Smooth muscle cell of the brain vasculature (primary cell): ENCODE results near the gene IFNA7.
A peak's percentile ranks its signal among the peaks of the same experiment; 100 is the strongest.
"Not testable (repeated sequence)": the region's sequence is repeated elsewhere in the genome, so short reads cannot be mapped to it uniquely, and the experiment has no call there.

ENCODE experiments used
- DNase-seq: peaks from one replicate; pipeline ENCODE4 v3.0.0-alpha.2; 2012; ENCODE audit warnings: low read depth, low spot score

The IFNA7 gene

GRCh38 chr9:21182810-21183736 lies 18.9 kb downstream of the IFNA7 start:
- not testable (repeated sequence) for DNase-seq

DNA sequence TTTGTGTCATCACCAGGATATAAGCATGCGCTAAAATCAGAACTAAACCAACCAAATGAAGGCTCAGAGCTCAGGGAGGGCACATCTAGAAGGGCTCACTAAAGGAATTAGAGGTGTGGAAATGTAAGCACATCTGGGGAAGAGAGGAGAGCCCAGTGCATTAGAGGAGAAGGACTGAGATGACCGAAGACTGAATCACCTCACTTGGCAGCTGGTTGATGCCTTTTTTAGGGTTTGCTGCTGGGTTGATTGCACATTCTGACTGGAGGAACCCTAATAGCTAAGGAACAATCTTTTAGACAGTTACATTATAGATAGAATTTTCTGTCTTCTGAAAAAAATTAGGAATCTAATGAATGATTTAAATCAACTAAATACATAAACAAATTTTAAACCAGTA lies 27.3 kb downstream of the IFNA7 start:
- DNase-seq: no peak

GRCh38 chr9:21172156-21172555 lies 29.8 kb downstream of the IFNA7 start:
- no peak for DNase-seq

DNA sequence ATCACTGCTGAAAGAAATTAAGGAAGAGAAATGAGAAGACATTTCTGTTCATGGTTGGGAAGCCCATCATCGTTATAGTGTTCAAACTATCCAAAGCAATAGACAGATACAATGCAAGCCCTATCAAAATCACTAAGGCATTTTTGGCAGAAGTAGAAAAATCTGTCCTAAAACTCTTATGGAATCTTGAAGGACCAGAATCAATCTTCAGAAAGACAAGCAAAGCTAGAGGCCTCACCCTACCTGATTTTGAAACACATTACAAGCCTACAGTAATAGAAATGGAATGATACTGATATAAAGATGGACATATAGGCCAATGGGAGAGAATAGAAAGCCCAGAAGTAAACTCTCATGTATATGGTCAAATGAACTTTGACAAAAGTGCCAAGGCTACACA lies 30.7 kb downstream of the IFNA7 start:
- no peak for DNase-seq

- not testable (repeated sequence) for DNase-seq
Observed at GRCh38 chr9:21166560-21166959, 35.4 kb downstream of the IFNA7 start, which contains the start of gene IFNA21. Gene IFNA21, minus strand, starts transcription at chr9:21166660. Its CDS starts 48 bp downstream, at chr9:21166612.

DNA sequence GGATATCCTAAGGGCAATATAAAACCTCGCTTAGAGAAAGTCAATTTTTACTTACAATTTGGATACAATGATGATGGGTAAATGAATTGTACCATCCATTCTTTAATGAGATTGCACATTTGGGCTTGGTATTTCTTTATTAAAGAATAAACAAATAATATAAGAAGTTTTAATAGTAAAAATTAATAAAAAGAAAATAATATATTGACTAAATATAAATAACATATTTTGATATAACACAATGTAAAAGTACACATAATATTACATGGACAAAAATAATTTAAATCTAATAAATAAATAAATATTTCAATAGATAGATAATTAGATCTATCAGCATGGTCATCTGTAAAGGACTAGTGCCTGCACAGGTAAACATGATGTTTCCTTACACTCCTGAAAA lies 36.5 kb downstream of the IFNA7 start:
- DNase-seq: no peak

DNA sequence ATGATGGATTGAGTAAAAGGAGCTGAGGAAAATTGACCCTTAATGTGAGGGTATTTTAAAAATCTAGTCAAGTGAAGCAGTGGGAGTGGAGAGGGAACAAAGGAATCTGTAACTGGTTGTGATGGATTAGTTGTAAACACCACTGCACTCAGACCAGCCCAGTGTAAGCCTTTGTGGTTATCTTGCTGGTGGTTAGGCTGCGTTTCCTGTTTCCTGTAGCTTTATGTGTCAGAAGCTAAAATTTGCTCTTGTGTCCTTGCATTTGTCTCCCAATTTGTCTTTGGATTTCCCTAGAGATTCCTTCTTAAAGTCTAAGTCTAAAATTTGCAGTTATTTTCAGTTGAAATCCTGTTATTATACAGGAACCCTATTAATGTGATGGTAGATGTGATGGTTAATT lies 41.8 kb downstream of the IFNA7 start:
- DNase-seq: no peak

- DNase-seq: no peak
Observed at GRCh38 chr9:21155501-21155900, 46.5 kb downstream of the IFNA7 start.

GRCh38 chr9:21154018-21154608 lies 47.9 kb downstream of the IFNA7 start:
- DNase-seq: peak; percentile 7

DNA sequence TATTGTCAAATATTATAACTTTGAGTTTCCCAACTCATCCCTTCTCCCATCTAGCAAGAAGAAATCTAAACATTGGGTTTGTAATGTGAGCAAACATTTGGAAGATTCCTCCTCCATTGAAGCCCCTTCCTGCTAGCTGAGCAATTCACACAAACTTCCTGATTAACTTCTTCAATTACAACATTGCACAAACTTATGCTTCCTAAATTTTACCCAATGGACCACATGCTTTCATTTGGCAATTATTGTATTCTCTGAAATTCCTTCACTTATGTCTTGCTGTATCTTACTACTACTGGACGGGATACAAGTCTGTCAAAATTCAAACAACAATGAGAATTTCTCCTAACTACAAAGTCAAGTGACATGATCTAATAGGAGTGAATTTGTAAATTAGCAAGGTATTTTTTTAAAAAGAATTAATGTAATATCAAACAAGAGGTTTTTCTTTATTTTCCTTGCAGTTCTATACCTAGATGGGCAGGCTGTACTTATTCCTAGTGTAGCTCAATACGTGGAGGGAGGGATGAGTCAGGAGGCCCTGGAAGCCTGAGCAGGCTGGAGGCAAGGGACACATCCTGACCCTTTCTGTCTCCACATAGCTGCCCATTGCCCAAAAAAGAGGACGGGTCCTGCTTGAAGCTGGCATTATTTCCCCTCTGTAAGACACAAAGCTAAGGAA lies 48.5 kb downstream of the IFNA7 start:
- DNase-seq: peak; percentile 7
